HG03558 (cell line): ENCODE measurements around the gene TRIP12.
"Not testable (repeated sequence)": the region's sequence is repeated elsewhere in the genome, so short reads cannot be mapped to it uniquely, and the experiment has no call there.

ENCODE experiments used
- ATAC-seq: cut with Tn5 transposase; IDR thresholded peaks from one replicate; pipeline ENCODE4 v1.9.1; 2021; ENCODE audit warnings: moderate number of reproducible peaks; ENCODE audit not compliant: unreplicated experiment; ENCODE audit errors: extremely low read depth

Gene TRIP12

DNA sequence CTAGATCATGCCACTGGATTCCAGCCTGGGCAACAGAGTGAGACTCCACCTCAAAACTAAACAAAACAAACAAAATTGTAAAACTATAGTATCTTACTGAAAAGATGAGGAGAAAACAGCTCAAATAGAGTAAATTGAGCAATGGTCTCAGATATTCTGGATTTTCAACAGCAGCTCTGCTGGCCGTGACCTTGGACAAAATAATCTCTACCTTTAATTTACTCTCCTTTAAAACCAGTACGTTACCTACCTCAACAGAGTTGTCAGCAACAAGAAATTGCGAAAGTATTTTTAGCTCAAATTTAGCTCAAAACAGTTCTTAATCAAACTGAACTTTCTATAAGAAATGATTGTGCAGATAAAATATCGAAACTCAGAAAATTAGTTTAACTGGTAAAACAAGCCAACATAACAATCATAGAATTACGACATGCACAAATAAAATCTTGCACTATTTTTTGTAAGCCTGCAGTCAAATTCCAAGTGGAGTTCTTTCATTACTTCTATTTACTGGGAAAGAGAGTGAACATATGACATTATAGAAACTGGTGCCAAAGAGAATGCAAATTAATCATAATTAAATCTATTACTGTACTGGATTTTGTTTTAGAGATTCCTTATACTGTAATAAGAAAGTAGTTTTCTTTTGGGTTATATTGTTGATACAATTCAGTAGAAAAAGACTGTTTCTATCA, 40.8 kb downstream of the TRIP12 start:
- ATAC-seq = no peak

DNA sequence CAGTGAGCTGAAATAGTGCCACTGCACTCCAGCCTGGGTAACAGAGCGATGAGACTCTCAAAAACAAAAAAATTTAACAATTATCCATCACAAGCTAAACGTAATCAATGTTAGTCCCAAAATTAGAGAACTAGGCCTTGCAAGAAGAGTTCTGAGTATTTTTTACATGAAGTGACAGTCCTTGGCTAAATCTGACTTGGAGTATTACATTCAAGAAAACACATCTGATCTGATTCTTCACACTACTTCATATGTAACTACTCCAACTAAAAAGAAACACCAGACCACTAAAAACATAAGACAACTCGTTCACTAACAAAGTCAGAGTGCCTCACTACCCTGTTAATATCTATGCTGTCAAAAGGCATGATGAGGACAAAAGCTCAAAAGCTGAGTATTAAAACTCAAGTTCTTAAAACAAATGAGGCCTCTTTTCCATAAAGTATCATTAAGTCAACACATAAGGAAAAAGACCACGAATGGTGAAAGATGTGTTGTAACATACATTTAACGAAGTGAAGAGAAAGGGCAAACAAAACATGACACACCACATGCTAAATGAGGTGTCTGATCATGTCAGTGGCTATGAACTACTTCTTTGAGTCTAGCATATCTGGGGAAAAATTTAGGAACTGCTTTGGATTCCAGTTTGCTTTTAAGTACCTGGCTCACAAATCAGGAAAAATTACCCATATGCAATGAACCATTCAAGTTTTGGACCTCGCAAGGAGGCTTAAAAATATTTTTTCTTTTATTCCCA, 42.4 kb downstream of the TRIP12 start:
- no peak for ATAC-seq

DNA sequence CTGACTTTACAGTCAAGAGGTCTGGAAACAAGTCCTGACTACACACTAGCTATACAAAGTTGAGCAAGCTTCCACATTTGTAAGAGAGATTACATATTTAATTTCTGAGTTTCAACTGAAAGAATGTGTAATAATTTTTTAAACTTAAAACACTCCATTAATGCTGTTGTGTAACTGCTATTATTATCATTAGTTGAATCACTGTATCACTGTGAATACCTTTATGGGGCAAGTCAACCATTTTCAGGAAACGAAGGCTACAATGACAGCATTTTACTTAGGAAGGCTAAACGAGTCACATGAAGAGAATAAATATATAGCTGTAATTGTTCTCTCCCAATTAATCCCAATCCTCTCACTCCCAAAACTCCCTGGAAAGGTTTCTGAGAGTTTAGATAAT, 46.3 kb downstream of the TRIP12 start:
- no peak for ATAC-seq

DNA sequence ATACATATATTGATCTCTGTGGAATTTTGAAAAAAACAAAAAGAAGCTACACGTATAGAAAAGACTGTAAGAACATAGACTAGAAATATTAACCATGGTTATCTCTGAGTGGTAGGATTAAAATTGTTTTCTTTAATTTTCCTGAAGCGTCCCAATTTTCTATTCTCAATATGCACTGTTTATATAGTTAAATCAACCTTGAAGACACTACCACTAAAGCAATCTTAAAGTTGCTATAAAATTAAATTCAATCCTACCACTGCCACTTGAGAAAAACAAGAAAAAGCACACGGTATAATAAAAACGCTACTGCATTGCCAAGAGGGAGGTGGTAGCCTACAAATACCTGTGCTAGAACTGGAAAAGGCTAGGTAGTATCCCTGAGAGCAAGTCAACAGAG, 47.2 kb downstream of the TRIP12 start:
- no peak for ATAC-seq

DNA sequence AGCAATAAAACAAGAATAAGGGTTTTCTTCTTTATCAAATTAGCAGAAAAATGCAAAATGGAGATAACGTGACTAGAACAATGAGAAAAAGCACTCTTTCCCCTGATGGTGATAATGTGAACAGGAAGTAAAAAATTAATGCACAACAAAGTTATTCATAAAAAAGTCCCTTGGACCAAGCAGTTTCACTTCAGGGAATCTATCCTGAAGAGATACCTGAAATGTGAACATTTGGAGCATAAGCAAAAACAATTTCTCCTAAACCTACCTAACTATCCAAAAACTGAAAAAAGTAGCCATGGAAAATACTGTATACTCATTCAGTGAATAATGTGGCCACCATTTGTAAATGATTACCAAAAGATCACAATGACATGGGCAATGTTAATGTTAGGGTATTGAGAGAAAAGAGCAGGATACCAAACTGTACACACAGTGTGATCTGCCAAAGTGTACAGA, 48.7 kb downstream of the TRIP12 start:
- peak; percentile 92 for ATAC-seq

DNA sequence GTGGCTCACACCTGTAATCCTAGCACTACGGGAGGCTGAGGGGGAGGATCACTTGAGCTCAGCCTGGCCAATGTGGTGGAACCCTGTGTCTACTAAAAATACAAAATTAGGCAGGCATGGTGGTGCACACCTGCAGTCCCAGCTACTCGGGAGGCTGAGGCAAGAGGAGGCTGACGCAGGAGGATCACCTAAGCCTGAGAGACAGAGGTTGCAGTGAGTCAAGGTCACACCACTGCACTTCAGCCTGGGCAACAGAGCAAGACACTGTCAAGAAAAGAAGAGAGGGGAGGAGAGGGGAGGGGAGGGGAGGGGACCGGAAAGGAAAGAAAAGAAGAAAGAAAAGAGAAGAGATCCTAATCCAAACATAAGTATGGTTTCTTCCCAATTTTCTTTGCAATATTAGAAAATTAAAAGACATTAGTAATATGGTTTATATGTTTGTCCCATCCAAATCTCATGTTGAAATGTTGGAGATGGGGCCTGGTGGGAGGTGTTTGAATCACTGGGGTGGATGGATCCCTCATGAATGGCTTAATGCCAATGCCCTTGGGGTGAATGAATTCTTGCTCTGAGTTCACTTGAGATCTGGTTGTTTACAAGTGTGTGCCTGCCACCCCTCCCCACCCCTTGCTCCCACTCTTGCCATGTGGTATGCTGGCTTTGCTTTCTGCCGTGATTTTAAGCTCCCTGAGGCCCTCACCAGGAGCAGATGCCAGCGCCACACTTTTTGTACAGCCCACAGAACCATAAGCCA, 50.7 kb downstream of the TRIP12 start:
- ATAC-seq = no peak

DNA sequence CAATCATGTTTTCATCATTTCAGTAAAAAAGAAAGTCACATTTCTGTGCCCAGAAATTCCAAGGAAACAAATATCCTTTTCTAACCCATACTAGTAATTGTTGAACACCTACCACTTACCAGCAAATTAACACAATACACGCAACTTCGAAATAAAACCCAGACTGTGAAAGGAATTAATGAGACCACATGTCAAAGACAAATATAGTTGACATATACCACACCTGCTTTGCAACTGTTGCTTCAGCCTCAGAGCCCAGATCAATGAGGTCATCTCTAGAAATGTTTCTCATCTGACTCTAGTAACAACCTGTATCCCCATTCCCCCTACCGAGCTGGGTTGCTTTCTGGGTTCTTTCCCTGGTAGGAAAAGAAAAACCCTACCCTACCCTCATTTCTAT, 52.6 kb downstream of the TRIP12 start:
- ATAC-seq = no peak

DNA sequence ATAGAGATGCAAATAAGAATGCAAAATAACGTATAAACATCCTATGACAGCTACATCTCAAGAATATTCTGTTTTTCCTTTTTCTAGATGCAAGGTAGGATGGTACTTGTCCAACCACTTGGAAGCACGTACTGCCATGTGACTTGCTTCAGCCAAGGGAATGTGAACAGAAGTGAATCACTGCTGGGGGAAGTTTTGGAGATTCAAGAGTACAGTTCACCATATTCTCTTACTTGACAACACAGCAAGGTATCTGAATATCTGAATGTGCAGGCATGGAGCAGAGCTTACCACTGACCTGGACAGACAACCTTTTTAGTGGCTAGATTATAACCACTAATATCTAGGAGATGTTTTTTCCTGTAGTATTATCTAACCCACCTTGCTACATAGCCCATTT, 53.0 kb downstream of the TRIP12 start:
- no peak for ATAC-seq

DNA sequence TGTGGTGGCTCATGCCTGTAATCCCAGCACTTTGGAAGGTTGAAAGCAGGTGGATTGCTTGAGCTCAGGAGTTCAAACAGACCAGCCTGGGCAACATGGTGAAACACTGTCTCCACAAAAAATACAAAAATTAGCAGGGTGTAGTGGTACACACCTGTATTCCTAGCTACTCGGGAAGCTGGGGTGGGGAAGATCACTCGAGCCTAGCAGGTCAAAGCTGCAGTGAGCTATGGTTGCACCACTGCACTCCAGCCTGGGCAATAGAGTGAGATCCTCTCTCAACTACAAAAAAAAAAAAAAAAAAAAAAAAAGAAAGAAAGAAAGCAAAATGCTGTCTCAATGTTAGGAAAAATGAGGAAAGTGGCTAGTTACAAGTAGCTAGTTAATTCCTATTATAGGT, 56.8 kb downstream of the TRIP12 start:
- no peak for ATAC-seq

DNA sequence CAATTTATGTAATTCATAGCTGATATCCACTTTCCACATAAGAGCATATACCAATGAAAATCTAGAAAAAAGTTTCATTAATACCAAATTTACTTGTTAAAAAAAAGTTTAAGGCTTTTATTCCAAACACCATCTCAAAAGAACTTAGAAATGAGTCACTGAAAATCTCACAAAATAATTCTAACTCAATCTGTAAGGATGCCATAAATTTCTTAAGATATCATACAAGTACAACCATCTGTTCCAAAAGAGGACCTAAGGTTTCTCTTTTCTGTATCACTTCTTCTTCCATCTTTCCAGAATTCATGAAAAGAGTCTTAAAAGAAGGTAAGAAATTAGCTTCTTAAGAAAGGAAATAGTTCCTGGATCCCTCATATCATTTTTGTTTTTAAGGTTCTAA, 60.4 kb downstream of the TRIP12 start:
- ATAC-seq = no peak

DNA sequence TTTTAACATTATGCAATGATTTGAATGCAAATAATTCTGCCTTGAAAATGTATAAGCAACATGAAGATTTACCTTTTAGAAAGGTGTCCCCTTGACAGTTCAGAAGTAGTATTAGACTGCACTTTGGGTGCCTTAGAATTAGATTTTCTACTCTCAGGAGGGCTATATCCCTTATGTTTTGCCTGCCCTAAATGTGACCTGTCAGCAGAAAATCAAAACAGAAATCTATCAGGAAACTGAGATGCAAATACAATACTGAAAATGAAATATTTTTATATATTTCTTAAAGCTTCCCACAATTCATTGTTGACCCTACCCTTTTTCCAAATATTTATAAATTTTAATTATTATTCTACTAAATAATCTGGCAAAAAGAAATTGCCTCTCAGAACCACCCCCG, 61.5 kb downstream of the TRIP12 start:
- no peak for ATAC-seq

DNA sequence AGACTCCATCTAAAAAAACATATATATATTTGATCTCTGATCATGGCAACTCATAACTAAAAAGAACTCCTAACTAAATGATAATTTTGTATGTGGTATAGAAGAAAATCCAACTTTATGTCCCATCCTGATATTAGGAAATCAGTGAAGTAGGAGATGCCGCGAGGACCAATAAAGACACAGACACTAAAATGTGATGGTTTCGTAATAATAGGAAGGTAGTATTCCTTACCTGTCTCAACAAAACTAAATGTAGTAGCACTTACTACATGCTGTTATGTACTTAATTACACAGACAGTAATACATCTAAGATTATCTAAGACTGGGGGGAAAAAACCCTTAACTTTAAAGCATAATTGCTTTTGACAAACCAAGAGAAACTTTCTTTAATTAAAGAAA, 63.5 kb downstream of the TRIP12 start:
- ATAC-seq = no peak

DNA sequence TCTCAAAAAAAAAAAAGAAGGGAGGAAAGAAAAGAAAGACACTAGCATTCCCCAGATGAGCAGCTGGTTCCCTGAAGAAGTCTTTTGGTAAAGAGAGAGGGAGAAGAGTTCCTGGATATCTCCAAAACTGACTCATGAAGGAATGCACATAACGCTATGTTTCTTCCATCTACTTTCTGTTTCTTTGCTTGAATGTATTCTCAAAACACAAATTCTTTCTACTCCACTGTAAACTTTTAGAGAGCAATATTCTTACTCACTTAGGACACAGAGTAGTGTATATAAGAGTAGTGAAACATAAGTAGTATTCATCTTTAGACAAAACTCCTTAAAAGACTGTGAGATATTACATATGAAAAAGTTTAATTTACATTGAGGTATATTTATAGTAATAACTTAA, 64.2 kb downstream of the TRIP12 start:
- no peak for ATAC-seq

DNA sequence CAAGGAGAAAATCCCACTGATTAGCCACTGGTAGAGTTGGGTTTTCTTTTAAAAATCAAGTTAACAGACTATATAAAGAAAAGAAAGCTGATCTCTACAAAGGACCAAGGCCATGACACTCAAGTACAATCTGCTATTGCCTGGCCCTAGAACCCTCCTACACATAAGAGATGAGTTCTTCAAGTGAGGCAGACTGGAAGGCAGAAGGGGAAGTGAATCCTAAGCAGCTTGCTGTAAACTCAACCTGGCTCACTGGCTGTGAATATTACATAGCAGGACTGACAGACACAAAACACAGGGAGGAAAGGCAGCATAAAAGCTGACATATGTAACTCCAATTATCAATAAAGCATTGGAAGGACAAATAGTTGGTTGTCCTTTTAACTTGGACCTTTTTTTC, 65.4 kb downstream of the TRIP12 start:
- peak; percentile 77 for ATAC-seq

DNA sequence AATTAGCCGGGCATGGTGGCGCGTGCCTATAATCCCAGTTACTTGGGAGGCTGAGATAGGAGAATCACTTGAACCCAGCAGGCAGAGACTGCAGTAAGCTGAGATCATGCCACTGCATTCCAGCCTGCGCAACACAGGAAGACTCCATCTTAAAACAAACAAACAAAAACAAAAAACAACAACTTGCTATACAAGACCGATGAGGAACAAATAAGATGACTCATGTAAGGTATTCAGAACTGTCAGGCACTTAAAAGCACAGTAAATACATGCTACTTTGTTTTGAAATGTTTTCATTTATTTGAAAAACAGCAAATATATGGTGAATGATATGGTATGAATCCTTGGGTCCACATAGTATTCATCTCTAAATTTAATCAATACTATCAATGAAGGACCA, 66.7 kb downstream of the TRIP12 start:
- no peak for ATAC-seq

DNA sequence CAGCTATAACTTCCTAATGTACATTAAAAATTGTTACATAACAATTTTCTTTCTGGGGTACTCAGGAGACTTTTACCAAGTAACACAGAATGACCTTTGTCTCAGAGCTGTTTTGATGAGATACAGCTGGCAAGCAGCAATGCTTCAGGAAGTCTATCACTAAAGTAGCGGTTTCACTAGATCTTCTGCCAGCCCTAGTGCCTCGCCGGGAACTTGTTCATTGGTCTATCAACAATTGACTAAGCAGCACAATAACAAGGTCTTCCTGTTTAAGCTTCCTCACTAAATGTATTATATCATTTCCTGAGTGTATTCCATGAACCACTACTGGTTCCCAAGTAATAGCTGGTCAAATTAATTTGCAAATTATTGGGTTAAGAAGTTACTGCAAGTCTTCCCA, 69.2 kb downstream of the TRIP12 start:
- no peak for ATAC-seq

DNA sequence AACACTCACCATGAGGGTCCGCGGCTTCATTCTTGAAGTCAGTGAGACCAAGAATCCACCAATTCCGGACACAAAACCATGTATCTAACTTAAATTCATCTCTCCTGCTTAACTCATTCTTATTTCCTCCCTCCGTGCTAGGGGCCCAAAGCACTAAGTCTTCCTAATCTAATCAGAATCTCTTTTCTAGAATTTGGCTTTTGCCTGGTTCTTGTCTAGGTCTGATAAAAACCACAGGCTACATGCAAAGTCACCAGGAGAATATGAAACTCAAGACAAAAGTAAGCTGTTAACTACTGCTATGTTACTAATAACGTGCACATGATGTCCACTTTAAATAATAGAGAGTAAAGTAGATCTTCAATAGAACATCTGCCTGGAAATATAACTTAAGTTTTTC, 69.9 kb downstream of the TRIP12 start:
- no peak for ATAC-seq

DNA sequence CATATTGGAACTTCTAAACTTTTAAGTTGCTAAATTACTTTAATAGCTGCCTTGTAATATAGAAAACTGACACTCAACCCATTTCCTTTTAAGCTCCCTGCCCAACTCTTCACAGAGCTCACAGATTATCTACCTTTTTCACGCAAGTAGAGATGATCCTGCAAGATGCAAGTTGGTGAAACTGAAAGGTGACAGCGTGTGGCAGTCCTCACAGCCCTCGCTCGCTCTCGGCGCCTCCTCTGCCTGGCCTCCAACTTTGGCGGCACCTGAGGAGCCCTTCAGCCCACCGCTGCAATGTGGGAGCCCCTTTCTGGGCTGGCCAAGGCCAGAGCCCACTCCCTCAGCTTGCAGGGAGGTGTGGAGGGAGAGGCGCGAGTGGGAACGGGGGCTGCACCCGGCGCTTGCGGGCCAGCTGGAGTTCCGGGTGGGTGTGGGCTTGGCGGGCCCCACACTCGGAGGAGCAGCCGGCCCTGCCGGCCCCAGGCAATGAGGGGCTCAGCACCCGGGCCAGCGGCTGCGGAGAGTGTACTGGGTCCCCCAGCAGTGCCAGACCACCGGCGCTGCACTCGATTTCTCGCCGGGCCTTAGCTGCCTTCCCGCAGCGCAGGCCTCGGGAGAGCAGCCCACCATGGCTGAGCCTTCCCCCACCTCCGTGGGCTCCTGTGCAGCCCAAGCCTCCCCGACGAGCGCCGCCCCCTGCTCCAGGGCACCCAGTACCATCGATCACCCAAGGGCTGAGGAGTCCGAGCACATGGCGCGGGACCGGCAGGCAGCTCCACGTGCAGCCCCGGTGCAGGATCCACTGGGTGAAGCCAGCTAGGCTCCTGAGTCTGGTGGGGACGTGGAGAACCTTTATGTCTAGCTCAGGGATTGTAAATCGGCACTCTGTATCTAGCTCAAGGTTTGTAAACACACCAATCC, 71.2 kb downstream of the TRIP12 start:
- ATAC-seq = not testable (repeated sequence)

DNA sequence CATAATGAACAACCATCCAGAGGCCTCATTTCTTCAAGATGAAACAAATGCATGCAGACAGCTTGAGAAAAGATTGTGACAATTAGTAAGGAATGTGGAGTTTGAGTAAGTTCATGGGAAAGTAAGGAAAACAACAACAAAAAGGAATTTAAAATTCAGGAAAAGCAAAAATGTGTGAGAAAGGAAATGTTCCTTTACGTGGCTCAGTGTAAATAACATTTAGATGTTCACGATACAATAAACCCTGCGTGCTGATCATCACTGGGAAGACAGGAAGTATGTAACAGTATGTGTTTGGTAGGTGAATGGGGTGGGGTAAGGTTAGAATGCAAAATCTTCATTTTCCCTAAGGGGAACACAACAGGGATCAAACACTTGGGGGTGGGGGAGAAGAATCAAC, 72.7 kb downstream of the TRIP12 start:
- no peak for ATAC-seq

DNA sequence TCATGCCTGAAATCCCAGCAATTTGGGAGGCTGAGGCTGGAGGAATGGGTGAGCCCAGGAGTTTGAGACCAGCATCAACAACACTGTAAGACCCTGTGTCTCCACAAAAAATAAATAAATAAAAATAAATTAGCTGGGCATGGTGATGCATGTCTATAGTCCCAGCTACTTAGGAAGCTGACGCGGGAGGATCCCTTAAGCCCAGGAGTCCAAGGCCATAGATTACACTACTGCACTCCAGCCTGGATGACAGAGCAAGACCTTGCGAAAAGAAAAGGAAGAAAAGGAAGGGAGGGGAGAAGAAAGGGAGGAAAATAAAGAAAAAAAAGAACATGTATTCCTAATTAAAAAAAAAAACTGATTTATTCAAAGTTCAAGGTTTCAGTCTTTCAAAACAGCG, 78.2 kb downstream of the TRIP12 start:
- ATAC-seq = no peak
